ENCODE data around the gene TMEM131. TPM values are rescaled to one million over a fixed set of nuclear protein-coding genes. Genes with fewer than 3 reads are reported as not detected.

TMEM131 gene
- total RNA-seq, 4 donors from 2014 or later, result 78.4 to 86.4 (median 80.5) TPM

- Histone ChIP-seq H3K36me3 (peaks cover 0 to 24% (median 10%) of the 10 kb centered on the region in 4 donors), H3K4me3 (no peak overlapping the region), H3K27me3 (no peaks in the 10 kb centered on the region), H3K9me3 (no peaks in the 10 kb centered on the region), H3K27ac (no peak overlapping the region), H3K4me1 (no peaks in the 10 kb centered on the region)
- WGBS, 2 donors (ENCODE audit: low coverage in 1 of 2), result 68% methylated on average over 4 of the region's 4 CpGs; no CpG with 5 or more reads in 1 of the 2 donors
- no peak for DNase-seq
- TF ChIP-seq EP300 (IDR thresholded peaks at IDR 0.05; ENCODE audit: low read depth) (no peak), CTCF (IDR thresholded peaks at IDR 0.05) (no peak), POLR2AphosphoS5 (IDR thresholded peaks at IDR 0.05) (no peak), POLR2A (IDR thresholded peaks at IDR 0.05) (no peak)
- in situ Hi-C loops (cut with MboI; ENCODE audit: low pct_ligation_motif_present in 1 of 4, low pct_unique_long_range_greater_than_20kb in 1 of 4, low sequenced_read_pairs in 3 of 4) (no loop called here), intact Hi-C loops (cut with DNase I; ENCODE audit: low total_unique reads) (no loop called here)
Measured at GRCh38 chr2:97770445-97770844, 225.3 kb downstream of the TMEM131 start.

GRCh38 chr2:97769711-97770110 lies 226.0 kb downstream of the TMEM131 start:
- Histone ChIP-seq H3K4me1 (no peaks in the 10 kb centered on the region), H3K36me3 (peaks cover 0 to 25% (median 10%) of the 10 kb centered on the region in 4 donors), H3K4me3 (no peak overlapping the region), H3K27ac (no peak overlapping the region), H3K9me3 (no peaks in the 10 kb centered on the region), H3K27me3 (no peaks in the 10 kb centered on the region)
- TF ChIP-seq POLR2AphosphoS5 (IDR thresholded peaks at IDR 0.05), result no peak
- no peak for TF ChIP-seq CTCF (IDR thresholded peaks at IDR 0.05)
- no peak for TF ChIP-seq POLR2A (IDR thresholded peaks at IDR 0.05)
- no peak for TF ChIP-seq EP300 (IDR thresholded peaks at IDR 0.05; ENCODE audit: low read depth)
- intact Hi-C loops (cut with DNase I; ENCODE audit: low total_unique reads) (no loop called here), in situ Hi-C loops (cut with MboI; ENCODE audit: low pct_ligation_motif_present in 1 of 4, low pct_unique_long_range_greater_than_20kb in 1 of 4, low sequenced_read_pairs in 3 of 4) (no loop called here)
- WGBS, 2 donors (ENCODE audit: low coverage in 1 of 2), result 86% methylated on average over 3 of the region's 3 CpGs; no CpG with 5 or more reads in 1 of the 2 donors
- no peak for DNase-seq

GRCh38 chr2:97769308-97769707 lies 226.4 kb downstream of the TMEM131 start:
- H3K36me3 ChIP-seq, result peaks cover 0 to 25% (median 10%) of the 10 kb centered on the region in 4 donors
- TF ChIP-seq POLR2AphosphoS5 (IDR thresholded peaks at IDR 0.05), result no peak
- no peak for TF ChIP-seq POLR2A (IDR thresholded peaks at IDR 0.05)
- no peak for TF ChIP-seq EP300 (IDR thresholded peaks at IDR 0.05; ENCODE audit: low read depth)
- no peak for TF ChIP-seq CTCF (IDR thresholded peaks at IDR 0.05)
- 92 to 100% methylated on average over 2 to 3 of the region's 3 CpGs for WGBS, 2 donors (ENCODE audit: low coverage in 1 of 2)

DNA sequence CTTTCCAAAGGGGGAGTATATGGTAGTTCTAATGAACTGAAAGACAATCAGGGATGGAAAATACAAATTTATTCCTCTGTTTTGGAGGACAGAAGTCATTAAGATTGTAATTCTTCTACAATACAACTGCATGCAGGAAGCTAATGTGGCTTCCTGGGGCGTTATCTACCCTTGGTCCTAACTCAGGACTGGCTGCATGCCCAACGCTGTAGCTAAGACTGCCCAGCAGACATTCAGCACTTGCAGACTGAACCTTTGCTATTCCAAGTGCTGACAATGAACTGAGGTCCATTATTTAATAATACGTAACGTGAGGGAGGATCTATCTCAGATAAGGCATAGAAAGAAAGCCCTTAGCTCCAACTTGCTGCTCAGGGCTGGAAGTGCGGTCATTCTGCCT lies 229.2 kb downstream of the TMEM131 start:
- no peak for TF ChIP-seq POLR2A (IDR thresholded peaks at IDR 0.05)
- TF ChIP-seq POLR2AphosphoS5 (IDR thresholded peaks at IDR 0.05), result no peak
- no peak for TF ChIP-seq EP300 (IDR thresholded peaks at IDR 0.05; ENCODE audit: low read depth)
- TF ChIP-seq CTCF (IDR thresholded peaks at IDR 0.05), result no peak
- DNase-seq, result no peak
- Histone ChIP-seq H3K27ac (no peak overlapping the region), H3K9me3 (no peaks in the 10 kb centered on the region), H3K4me1 (no peaks in the 10 kb centered on the region), H3K27me3 (no peaks in the 10 kb centered on the region), H3K36me3 (peaks cover 0 to 30% (median 9%) of the 10 kb centered on the region in 4 donors), H3K4me3 (no peak overlapping the region)
- in situ Hi-C loops (cut with MboI; ENCODE audit: low pct_ligation_motif_present in 1 of 4, low pct_unique_long_range_greater_than_20kb in 1 of 4, low sequenced_read_pairs in 3 of 4), result no loop called here
- WGBS, 2 donors (ENCODE audit: low coverage in 1 of 2), result 77 to 95% methylated on average over 4 to 5 of the region's 5 CpGs
- intact Hi-C loops (cut with DNase I; ENCODE audit: low total_unique reads), result no loop called here

More at GRCh38 chr2:97769308-97769707, 226.4 kb downstream of the TMEM131 start:
- no peak overlapping the region for H3K4me3 ChIP-seq
- H3K27ac ChIP-seq, result no peak overlapping the region
- H3K4me1 ChIP-seq, result no peaks in the 10 kb centered on the region
- DNase-seq, result no peak
- H3K27me3 ChIP-seq, result no peaks in the 10 kb centered on the region
- H3K9me3 ChIP-seq, result no peaks in the 10 kb centered on the region
- intact Hi-C loops (cut with DNase I; ENCODE audit: low total_unique reads), result no loop called here
- in situ Hi-C loops (cut with MboI; ENCODE audit: low pct_ligation_motif_present in 1 of 4, low pct_unique_long_range_greater_than_20kb in 1 of 4, low sequenced_read_pairs in 3 of 4), result no loop called here

Data from transverse colon (tissue), 4 donors.